Cardiac septum (tissue), 1 donor: ENCODE measurements around the gene SLC35C1. TPM values are rescaled to one million over a fixed set of nuclear protein-coding genes. Genes with fewer than 3 reads are reported as not detected.
A peak's percentile ranks its signal among the peaks of the same experiment; 100 is the strongest.
"Not testable (repeated sequence)": the region's sequence is repeated elsewhere in the genome, so short reads cannot be mapped to it uniquely, and the experiment has no call there.

Source experiments
- DNase-seq: peaks from one replicate; pipeline ENCODE4 v3.0.0-alpha.2; 2020; ENCODE audit warnings: low spot score
- intact Hi-C: fragments of 100-400 bp; cut with DNase I; formaldehyde crosslinking; loops from one replicate; pipeline ENCODE4 v1.14.0; 2022
- total RNA-seq: library from RNA; stranded (reverse); fragmentation: NEBNext Ultra II Directional; extraction: Animal tissue kit (Norgen Biotek cat#: 25700); gene quantifications from one replicate; pipeline ENCODE4 v1.2.1, GENCODE V29; 2021
- donor health status: DM: no; HTN: no; CAD: no.

SLC35C1 gene
- total RNA-seq, 1 donor from 2014 or later, result 7.5 TPM

- intact Hi-C loops, result no loop called here
- no peak for DNase-seq
These were observed 28.0 kb downstream of the SLC35C1 start for GRCh38 chr11:45832811-45833441.

DNA sequence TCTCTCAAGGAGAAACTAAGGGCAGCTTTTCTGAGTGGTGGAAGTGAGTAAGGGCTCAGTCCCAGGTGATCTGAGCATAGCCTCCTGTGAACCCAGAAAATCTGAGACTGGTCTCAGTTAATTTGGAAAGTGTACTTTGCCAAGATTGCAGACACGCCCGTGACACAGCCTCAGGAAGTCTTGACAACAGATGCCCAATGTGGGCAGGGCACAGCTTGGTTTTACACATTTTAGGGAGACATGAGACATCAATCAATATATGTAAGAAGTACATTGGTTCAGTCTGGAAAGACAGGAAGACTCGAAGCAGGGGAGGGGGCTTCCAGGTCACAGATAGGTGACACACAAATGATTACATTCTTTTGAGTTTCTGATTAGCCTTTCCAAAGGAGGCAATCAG lies 28.8 kb downstream of the SLC35C1 start:
- intact Hi-C loops, result no loop called here
- DNase-seq, result no peak

DNA sequence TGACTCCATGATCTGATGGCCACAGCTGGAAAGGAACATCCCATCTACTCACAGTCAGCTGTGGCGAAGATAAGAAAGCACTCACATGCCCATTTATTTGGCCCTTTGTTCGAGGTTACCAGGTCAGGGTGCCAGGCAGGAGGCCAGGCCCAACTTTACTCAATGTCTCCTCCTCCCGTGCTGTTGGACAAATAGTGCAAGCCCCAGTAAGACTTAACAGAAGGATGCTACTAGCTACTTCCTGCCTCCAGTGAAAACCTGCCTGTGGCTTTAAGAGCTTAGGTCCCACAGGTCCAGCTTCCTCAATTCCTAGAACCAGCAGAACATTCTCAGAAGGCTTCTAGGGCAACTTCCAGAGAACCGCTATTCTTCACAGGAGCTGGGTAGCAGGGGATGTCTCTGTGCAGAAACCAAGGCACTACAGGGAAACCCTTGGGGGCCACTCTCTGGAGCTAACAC lies 29.4 kb downstream of the SLC35C1 start:
- DNase-seq, result no peak
- intact Hi-C loops, result no loop called here

- intact Hi-C loops, result no loop called here
- DNase-seq, result no peak
These were observed 34.3 kb downstream of the SLC35C1 start for GRCh38 chr11:45839204-45839603.

- intact Hi-C loops, DNase-seq: not testable (repeated sequence)
These were observed 35.3 kb downstream of the SLC35C1 start for GRCh38 chr11:45840251-45840650.

- intact Hi-C loops, result no loop called here
- DNase-seq, result peak; percentile 93
These were observed 38.4 kb downstream of the SLC35C1 start for GRCh38 chr11:45843158-45843924.

- DNase-seq, result no peak
- intact Hi-C loops, result no loop called here
These were observed 40.1 kb downstream of the SLC35C1 start for GRCh38 chr11:45844822-45845578.

DNA sequence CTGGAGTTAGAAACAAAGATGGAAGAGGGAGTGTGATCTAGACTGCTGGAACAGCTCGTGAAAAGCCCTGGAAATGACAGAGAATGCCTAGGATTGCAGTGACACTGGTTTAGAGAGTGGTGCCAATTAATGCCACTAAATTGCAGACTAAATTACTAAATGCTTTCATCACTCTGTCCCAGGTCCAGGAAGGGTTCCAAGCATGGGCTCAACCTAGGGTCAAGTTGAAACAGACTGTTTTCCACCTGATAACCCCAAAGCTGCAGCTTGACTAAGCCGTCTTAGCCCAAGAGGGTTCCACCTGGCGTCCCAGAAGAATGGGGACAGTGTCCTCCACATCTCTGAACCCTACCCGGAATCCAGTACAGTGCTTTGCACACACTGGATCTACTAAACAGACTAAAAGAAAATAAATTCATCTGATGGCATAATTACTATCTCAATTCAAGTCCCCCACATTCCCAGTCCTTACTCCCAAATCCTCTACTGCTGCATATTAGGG lies 41.3 kb downstream of the SLC35C1 start:
- DNase-seq, result no peak
- intact Hi-C loops, result loop anchor here (2.0 kb wide), 1 partner anchor 41 kb away; the partner anchor contains the start of gene SLC35C1

- intact Hi-C loops, result loop anchor here (1.0 to 2.0 kb wide), 2 partner anchors 42 to 71 kb away; partner anchors contain the start of gene SLC35C1
- peak; percentile 100 for DNase-seq
These were observed 42.3 kb downstream of the SLC35C1 start, which contains the start of gene CRY2 for GRCh38 chr11:45846974-45847910. TSS of gene CRY2 (plus strand) at chr11:45847475. CDS start at chr11:45847491, 16 bp downstream.

DNA sequence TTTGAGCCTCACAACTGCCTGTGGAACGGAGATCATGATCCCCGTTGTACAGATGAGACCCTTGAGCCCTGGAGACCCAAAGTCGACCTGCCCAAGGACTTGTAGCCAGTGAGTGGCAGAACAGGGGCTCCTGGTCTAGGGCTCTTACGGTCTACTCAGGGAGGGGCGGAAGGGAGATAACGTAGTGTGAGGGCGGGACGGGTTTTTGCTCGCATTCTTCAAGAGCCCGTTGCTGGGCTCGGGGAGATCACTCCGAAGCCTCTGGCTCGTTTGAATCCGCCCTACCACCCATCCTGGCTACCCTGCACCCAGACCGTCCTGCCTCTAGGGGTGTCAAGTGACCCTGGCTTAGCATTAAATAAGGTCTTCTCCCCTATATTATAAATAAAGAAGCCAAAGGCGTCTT lies 43.0 kb downstream of the SLC35C1 start:
- DNase-seq, result no peak
- intact Hi-C loops, result loop anchor here (1.0 to 2.0 kb wide), 2 partner anchors 43 to 70 kb away; partner anchors contain the start of gene SLC35C1

GRCh38 chr11:45848654-45849081 lies 43.7 kb downstream of the SLC35C1 start:
- DNase-seq, result no peak
- intact Hi-C loops, result no loop called here

- DNase-seq, result no peak
- intact Hi-C loops, result no loop called here
These were observed 45.5 kb downstream of the SLC35C1 start for GRCh38 chr11:45850446-45850845.

- DNase-seq, result no peak
- intact Hi-C loops, result no loop called here
These were observed 46.3 kb downstream of the SLC35C1 start for GRCh38 chr11:45851228-45851627.

- DNase-seq, result no peak
- intact Hi-C loops, result no loop called here
These were observed 47.2 kb downstream of the SLC35C1 start for GRCh38 chr11:45852018-45852711.

DNA sequence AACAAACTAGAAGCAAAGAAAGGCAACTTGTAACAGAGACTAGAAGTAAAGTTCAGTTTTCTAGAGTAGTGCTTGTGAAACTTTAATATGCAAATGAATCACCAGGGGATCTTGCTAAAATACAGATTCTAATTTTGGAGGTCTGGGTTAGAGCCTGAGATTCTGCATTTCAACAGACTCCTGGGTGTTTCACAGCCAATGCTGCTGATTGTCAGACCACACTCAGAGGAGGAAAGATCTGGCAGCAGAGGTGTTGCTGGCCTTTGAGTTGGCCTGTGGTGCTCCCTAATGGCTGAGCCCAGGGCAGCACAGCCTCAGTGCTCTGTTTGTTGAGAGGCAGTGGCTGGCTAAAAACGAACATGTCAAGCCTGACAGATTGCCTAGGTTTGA lies 47.8 kb downstream of the SLC35C1 start:
- no peak for DNase-seq
- intact Hi-C loops, result no loop called here

DNA sequence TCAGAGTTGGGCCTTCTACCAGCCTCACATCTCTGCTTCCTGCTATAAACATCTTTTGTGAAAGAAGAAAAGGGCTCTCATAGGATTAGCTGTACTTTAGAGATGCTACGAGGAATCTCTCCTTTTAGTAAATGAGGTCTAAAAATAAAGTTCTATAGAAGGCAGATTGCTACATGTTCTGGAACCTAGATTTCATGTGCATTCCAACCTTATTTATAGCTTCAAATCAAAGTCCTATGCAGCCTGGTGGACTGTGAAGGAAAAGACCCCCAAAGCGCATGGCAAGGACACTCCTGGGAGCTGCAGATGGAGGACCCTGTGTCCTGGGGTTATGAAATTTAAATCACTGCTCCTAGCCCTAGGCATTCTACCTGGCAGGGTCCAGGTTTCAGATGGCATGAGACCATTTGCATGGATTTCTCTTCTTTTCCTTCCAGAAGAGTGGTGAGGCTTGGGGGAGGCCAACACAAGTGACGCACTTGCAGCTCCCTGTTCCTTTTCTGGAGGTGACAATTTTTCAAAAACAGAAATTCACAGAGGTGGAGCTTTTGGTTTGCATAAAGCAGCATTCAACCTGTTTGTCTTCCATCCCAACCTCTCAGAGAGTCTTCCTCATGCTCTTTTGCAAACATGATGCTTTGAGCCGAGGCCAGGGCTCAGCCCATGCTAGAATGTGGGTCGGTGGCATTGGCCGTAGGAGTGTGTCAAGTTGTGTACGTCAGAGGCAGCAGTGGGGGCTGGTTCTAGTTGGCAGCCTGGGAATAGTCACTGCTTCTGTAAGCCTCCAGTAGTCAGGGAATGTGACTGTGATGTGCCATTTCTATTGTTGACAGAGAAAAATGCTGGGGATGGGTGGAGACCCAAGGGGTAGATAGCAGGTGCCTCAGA lies 48.6 kb downstream of the SLC35C1 start:
- intact Hi-C loops, result no loop called here
- DNase-seq, result peak; percentile 84

DNA sequence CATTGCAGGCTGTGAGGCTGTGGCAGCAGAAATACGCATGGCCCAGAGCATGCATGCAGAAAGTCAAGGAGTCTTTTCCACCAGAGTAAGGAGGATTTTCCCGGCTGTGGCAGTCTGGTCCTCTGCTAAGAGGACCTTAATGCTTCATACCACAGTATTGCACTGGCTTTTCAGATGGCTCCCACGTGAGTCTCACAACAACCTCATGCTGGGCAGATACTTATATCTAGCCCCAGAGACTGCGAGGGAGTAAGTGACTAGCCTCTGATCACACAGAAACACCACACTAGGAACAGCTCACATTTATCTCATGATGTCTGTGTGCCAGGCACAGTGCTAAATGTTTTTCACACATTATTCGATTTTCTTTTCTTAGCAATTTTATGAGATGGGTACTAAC lies 50.4 kb downstream of the SLC35C1 start:
- no peak for DNase-seq
- intact Hi-C loops, result no loop called here
